ENCODE results near the gene PSORS1C2. TPM values are rescaled to one million over a fixed set of nuclear protein-coding genes. Genes with fewer than 3 reads are reported as not detected.

Gene PSORS1C2
- total and polyA plus RNA-seq, 2 experiments from 2014 or later = not detected

- peak overlapping the region; percentile 83 for H3K4me2 ChIP-seq
- DNase-seq (ENCODE audit: low spot score) = no peak
- peaks cover 5% of the 10 kb centered on the region for H3K4me1 ChIP-seq (ENCODE audit: insufficient read depth)
- H3K27me3 ChIP-seq = no peaks in the 10 kb centered on the region
- H4K20me1 ChIP-seq (ENCODE audit: insufficient read depth, poor library complexity, severe bottlenecking) = no peaks in the 10 kb centered on the region
- no peak overlapping the region for H3K27ac ChIP-seq
- peak overlapping the region; percentile 65 for H2AFZ ChIP-seq
- TF ChIP-seq EZH2 (IDR thresholded peaks at IDR 0.05; ENCODE audit: borderline replicate concordance) (no peak), CTCF (IDR thresholded peaks at IDR 0.05; ENCODE audit: poor library complexity) (no peak), EZH2phosphoT487 (IDR thresholded peaks at IDR 0.05; ENCODE audit: low read depth, severe bottlenecking, unreplicated experiment) (no peak)
- H3K4me3 ChIP-seq = peak overlapping the region; percentile 38
- H3K9me3 ChIP-seq (ENCODE audit: low read depth) = no peaks in the 10 kb centered on the region
- H3K36me3 ChIP-seq (replicated peaks; ENCODE audit: insufficient read depth, low read depth) = no peaks in the 10 kb centered on the region
- no peaks in the 10 kb centered on the region for H3K9me2 ChIP-seq (replicated peaks; ENCODE audit: insufficient read depth)
- no peaks in the 10 kb centered on the region for H3K79me2 ChIP-seq
- WGBS (ENCODE audit: low lambda C conversion rate, missing lambda C conversion rate) = 14% methylated on average over 32 of the region's 35 CpGs
Measured at GRCh38 chr6:31158863-31159855, 20.3 kb upstream of the PSORS1C2 start.

GRCh38 chr6:31158140-31158862 lies 19.4 kb upstream of the PSORS1C2 start, which contains the start of gene TCF19:
Gene TCF19 (plus strand): TSS chr6:31158589. CDS start chr6:31159470, 881 bp downstream.
- H3K9me2 ChIP-seq (replicated peaks; ENCODE audit: insufficient read depth) = no peaks in the 10 kb centered on the region
- no peaks in the 10 kb centered on the region for H3K36me3 ChIP-seq (replicated peaks; ENCODE audit: insufficient read depth, low read depth)
- peak within 1 kb of the TSS; percentile 68 for H2AFZ ChIP-seq
- H3K27ac ChIP-seq = no peak within 1 kb of the TSS
- TF ChIP-seq EZH2 (IDR thresholded peaks at IDR 0.05; ENCODE audit: borderline replicate concordance) (no peak), EZH2phosphoT487 (IDR thresholded peaks at IDR 0.05; ENCODE audit: low read depth, severe bottlenecking, unreplicated experiment) (no peak), CTCF (IDR thresholded peaks at IDR 0.05; ENCODE audit: poor library complexity) (no peak)
- H3K79me2 ChIP-seq = no peaks in the 10 kb centered on the region
- peaks cover 5% of the 10 kb centered on the region for H3K4me1 ChIP-seq (ENCODE audit: insufficient read depth)
- under 1% methylated on average over 65 of the region's 65 CpGs for WGBS (ENCODE audit: low lambda C conversion rate, missing lambda C conversion rate)
- peak; percentile 99 for DNase-seq (ENCODE audit: low spot score)
- H4K20me1 ChIP-seq (ENCODE audit: insufficient read depth, poor library complexity, severe bottlenecking) = no peaks in the 10 kb centered on the region
- no peaks in the 10 kb centered on the region for H3K27me3 ChIP-seq
- H3K9me3 ChIP-seq (ENCODE audit: low read depth) = no peaks in the 10 kb centered on the region
- peak within 1 kb of the TSS; percentile 83 for H3K4me2 ChIP-seq
- H3K4me3 ChIP-seq = peak within 1 kb of the TSS; percentile 38

GRCh38 chr6:31157513-31158139 lies 18.8 kb upstream of the PSORS1C2 start, which contains the start of gene CCHCR1:
Gene CCHCR1 (minus strand): TSS chr6:31157802. CDS start chr6:31157600, 202 bp downstream.
- no peak for TF ChIP-seq CTCF (IDR thresholded peaks at IDR 0.05; ENCODE audit: poor library complexity)
- TF ChIP-seq EZH2phosphoT487 (IDR thresholded peaks at IDR 0.05; ENCODE audit: low read depth, severe bottlenecking, unreplicated experiment) = no peak
- no peak for TF ChIP-seq EZH2 (IDR thresholded peaks at IDR 0.05; ENCODE audit: borderline replicate concordance)
- H3K27ac ChIP-seq = no peak within 1 kb of the TSS
- H3K27me3 ChIP-seq = no peaks in the 10 kb centered on the region
- no peaks in the 10 kb centered on the region for H3K9me2 ChIP-seq (replicated peaks; ENCODE audit: insufficient read depth)
- H3K4me3 ChIP-seq = peak within 1 kb of the TSS; percentile 38
- DNase-seq (ENCODE audit: low spot score) = no peak
- H3K79me2 ChIP-seq = no peaks in the 10 kb centered on the region
- peaks cover 5% of the 10 kb centered on the region for H3K4me1 ChIP-seq (ENCODE audit: insufficient read depth)
- peak within 1 kb of the TSS; percentile 83 for H3K4me2 ChIP-seq
- no peaks in the 10 kb centered on the region for H4K20me1 ChIP-seq (ENCODE audit: insufficient read depth, poor library complexity, severe bottlenecking)
- peak within 1 kb of the TSS; percentile 68 for H2AFZ ChIP-seq
- no peaks in the 10 kb centered on the region for H3K36me3 ChIP-seq (replicated peaks; ENCODE audit: insufficient read depth, low read depth)
- no peaks in the 10 kb centered on the region for H3K9me3 ChIP-seq (ENCODE audit: low read depth)
- WGBS (ENCODE audit: low lambda C conversion rate, missing lambda C conversion rate) = 13% methylated on average over 13 of the region's 14 CpGs

All from hepatocyte (in vitro differentiated cells).